Activated T-helper 2 cell treated with anti-CD3 and anti-CD28 coated beads, Interferon-gamma antibody, Interleukin-2, Interleukin-4, amounts not matched to agents 10 μg/mL and 5 μg/mL and 100 μg/mL, durations not matched to agents 14 hours and 24 hours and 36 hours (primary cell): ENCODE data around the gene PODNL1. TPM values are rescaled to one million over a fixed set of nuclear protein-coding genes. Genes with fewer than 3 reads are reported as not detected.

ENCODE experiments used
- DNase-seq: peaks from one replicate; pipeline ENCODE4 v3.0.0; 2021; ENCODE audit warnings: low spot score
- H3K27ac Mint-ChIP-seq: one replicate; pipeline ENCODE4 v1.8.0; 2021; ENCODE audit warnings: mixed read lengths
- H3K27me3 Mint-ChIP-seq: one replicate; pipeline ENCODE4 v1.8.0; 2021; ENCODE audit warnings: low read depth, mixed read lengths
- H3K36me3 Mint-ChIP-seq: one replicate; pipeline ENCODE4 v1.8.0; 2021; ENCODE audit warnings: low read depth, mixed read lengths
- H3K4me1 Mint-ChIP-seq: one replicate; pipeline ENCODE4 v1.8.0; 2021; ENCODE audit warnings: low read depth, mixed read lengths
- H3K4me3 Mint-ChIP-seq: one replicate; pipeline ENCODE4 v1.8.0; 2021; ENCODE audit warnings: low read depth, mild to moderate bottlenecking, moderate library complexity, mixed read lengths
- H3K9me3 Mint-ChIP-seq: one replicate; pipeline ENCODE4 v1.8.0; 2021; ENCODE audit warnings: mixed read lengths
- intact Hi-C: fragments of 100-400 bp; cut with micrococcal nuclease; formaldehyde crosslinking; loops from one replicate; pipeline ENCODE4 v1.15.1; 2023
- total RNA-seq: library from RNA; stranded (reverse); gene quantifications from 2 replicates; pipeline ENCODE4 v1.2.3, GENCODE V29; 2022

The PODNL1 gene
- total RNA-seq, 1 donor from 2014 or later = 0.41 TPM

- no peak overlapping the region for H3K4me3 Mint-ChIP-seq
- no peak for DNase-seq
- intact Hi-C loops = no loop called here
- H3K27ac Mint-ChIP-seq = no peak overlapping the region
- H3K27me3 Mint-ChIP-seq = no peaks in the 10 kb centered on the region
- H3K4me1 Mint-ChIP-seq = no peaks in the 10 kb centered on the region
- peaks cover 44% of the 10 kb centered on the region for H3K36me3 Mint-ChIP-seq
- no peaks in the 10 kb centered on the region for H3K9me3 Mint-ChIP-seq
Observed at GRCh38 chr19:13959962-13960862, 22.0 kb upstream of the PODNL1 start.

- no peak for DNase-seq
- H3K4me1 Mint-ChIP-seq = peaks cover 2% of the 10 kb centered on the region
- H3K27ac Mint-ChIP-seq = no peak overlapping the region
- no peaks in the 10 kb centered on the region for H3K27me3 Mint-ChIP-seq
- H3K4me3 Mint-ChIP-seq = no peak overlapping the region
- H3K36me3 Mint-ChIP-seq = peaks cover 45% of the 10 kb centered on the region
- intact Hi-C loops = no loop called here
- H3K9me3 Mint-ChIP-seq = no peaks in the 10 kb centered on the region
Observed at GRCh38 chr19:13959141-13959961, 21.1 kb upstream of the PODNL1 start.

GRCh38 chr19:13958043-13958442 is 19.8 kb upstream of the PODNL1 start:
- peaks cover 45% of the 10 kb centered on the region for H3K36me3 Mint-ChIP-seq
- no peak for DNase-seq
- no peak overlapping the region for H3K27ac Mint-ChIP-seq
- H3K27me3 Mint-ChIP-seq = no peaks in the 10 kb centered on the region
- H3K9me3 Mint-ChIP-seq = no peaks in the 10 kb centered on the region
- intact Hi-C loops = no loop called here
- H3K4me1 Mint-ChIP-seq = peaks cover 9% of the 10 kb centered on the region
- no peak overlapping the region for H3K4me3 Mint-ChIP-seq

GRCh38 chr19:13957051-13957450 is 18.8 kb upstream of the PODNL1 start:
- no peak overlapping the region for H3K27ac Mint-ChIP-seq
- no peak overlapping the region for H3K4me3 Mint-ChIP-seq
- intact Hi-C loops = no loop called here
- H3K27me3 Mint-ChIP-seq = no peaks in the 10 kb centered on the region
- H3K4me1 Mint-ChIP-seq = peaks cover 9% of the 10 kb centered on the region
- H3K9me3 Mint-ChIP-seq = no peaks in the 10 kb centered on the region
- no peak for DNase-seq
- H3K36me3 Mint-ChIP-seq = peaks cover 45% of the 10 kb centered on the region

- intact Hi-C loops = no loop called here
- H3K4me3 Mint-ChIP-seq = no peak overlapping the region
- no peak for DNase-seq
- H3K27ac Mint-ChIP-seq = no peak overlapping the region
- H3K9me3 Mint-ChIP-seq = no peaks in the 10 kb centered on the region
- peaks cover 15% of the 10 kb centered on the region for H3K4me1 Mint-ChIP-seq
- peaks cover 41% of the 10 kb centered on the region for H3K36me3 Mint-ChIP-seq
- H3K27me3 Mint-ChIP-seq = no peaks in the 10 kb centered on the region
Observed at GRCh38 chr19:13956365-13956744, 18.1 kb upstream of the PODNL1 start.

- Mint-ChIP-seq H3K27ac (no peak overlapping the region), H3K9me3 (no peaks in the 10 kb centered on the region), H3K27me3 (no peaks in the 10 kb centered on the region), H3K4me3 (no peak overlapping the region), H3K36me3 (peaks cover 39% of the 10 kb centered on the region), H3K4me1 (peaks cover 15% of the 10 kb centered on the region)
- intact Hi-C loops = no loop called here
- no peak for DNase-seq
Observed at GRCh38 chr19:13955662-13956364, 17.6 kb upstream of the PODNL1 start.

- H3K36me3 Mint-ChIP-seq = peaks cover 28% of the 10 kb centered on the region
- no peak for DNase-seq
- intact Hi-C loops = loop anchor here (5.0 kb wide), 1 partner anchor 78 kb away; the partner anchor contains the start of gene IL27RA
- H3K4me3 Mint-ChIP-seq = peak overlapping the region; percentile 97
- peaks cover 2% of the 10 kb centered on the region for H3K27me3 Mint-ChIP-seq
- peaks cover 15% of the 10 kb centered on the region for H3K4me1 Mint-ChIP-seq
- peak overlapping the region; percentile 49 for H3K27ac Mint-ChIP-seq
- no peaks in the 10 kb centered on the region for H3K9me3 Mint-ChIP-seq
Observed at GRCh38 chr19:13954185-13954584, 16.0 kb upstream of the PODNL1 start.

- peak overlapping the region; percentile 70 for H3K27ac Mint-ChIP-seq
- intact Hi-C loops = loop anchor here (1.0 to 5.0 kb wide), 3 partner anchors 52 to 79 kb away; partner anchors contain the start of gene IL27RA
- H3K36me3 Mint-ChIP-seq = peaks cover 23% of the 10 kb centered on the region
- H3K27me3 Mint-ChIP-seq = peaks cover 2% of the 10 kb centered on the region
- no peak for DNase-seq
- H3K4me3 Mint-ChIP-seq = peak overlapping the region; percentile 97
- peaks cover 15% of the 10 kb centered on the region for H3K4me1 Mint-ChIP-seq
- no peaks in the 10 kb centered on the region for H3K9me3 Mint-ChIP-seq
Observed at GRCh38 chr19:13952931-13953531, 14.8 kb upstream of the PODNL1 start.

GRCh38 chr19:13952154-13952930 is 14.1 kb upstream of the PODNL1 start, which contains the start of gene DCAF15:
Gene DCAF15 (plus strand): TSS chr19:13952509. CDS start chr19:13952513, 4 bp downstream.
- peak; percentile 99 for DNase-seq
- H3K27me3 Mint-ChIP-seq = peaks cover 2% of the 10 kb centered on the region
- peaks cover 20% of the 10 kb centered on the region for H3K36me3 Mint-ChIP-seq
- H3K9me3 Mint-ChIP-seq = no peaks in the 10 kb centered on the region
- peak within 1 kb of the TSS; percentile 93 for H3K27ac Mint-ChIP-seq
- peak within 1 kb of the TSS; percentile 97 for H3K4me3 Mint-ChIP-seq
- intact Hi-C loops = loop anchor here (1.0 to 5.0 kb wide), 3 partner anchors 53 to 80 kb away; partner anchors contain the start of gene IL27RA
- peaks cover 15% of the 10 kb centered on the region for H3K4me1 Mint-ChIP-seq

- peak overlapping the region; percentile 97 for H3K4me3 Mint-ChIP-seq
- H3K36me3 Mint-ChIP-seq = peaks cover 15% of the 10 kb centered on the region
- H3K27me3 Mint-ChIP-seq = peaks cover 2% of the 10 kb centered on the region
- peaks cover 15% of the 10 kb centered on the region for H3K4me1 Mint-ChIP-seq
- no peaks in the 10 kb centered on the region for H3K9me3 Mint-ChIP-seq
- DNase-seq = no peak
- H3K27ac Mint-ChIP-seq = peak overlapping the region; percentile 93
- intact Hi-C loops = loop anchor here (1.0 to 5.0 kb wide), 4 partner anchors 54 to 221 kb away; partner anchors contain the start of gene IL27RA
Observed at GRCh38 chr19:13951799-13952153, 13.6 kb upstream of the PODNL1 start.

- no peak overlapping the region for H3K27ac Mint-ChIP-seq
- DNase-seq = no peak
- no peak overlapping the region for H3K4me3 Mint-ChIP-seq
- intact Hi-C loops = loop anchor here (2.0 to 5.0 kb wide), 2 partner anchors 81 to 220 kb away; partner anchors contain the start of gene IL27RA
- peaks cover 15% of the 10 kb centered on the region for H3K4me1 Mint-ChIP-seq
- peaks cover 10% of the 10 kb centered on the region for H3K36me3 Mint-ChIP-seq
- peaks cover 2% of the 10 kb centered on the region for H3K27me3 Mint-ChIP-seq
- no peaks in the 10 kb centered on the region for H3K9me3 Mint-ChIP-seq
Observed at GRCh38 chr19:13951043-13951442, 12.8 kb upstream of the PODNL1 start.
